MM.1S (cell line): Measurements from ENCODE around the gene LTV1.

Source experiments
- DNase-seq: peaks from one replicate; pipeline ENCODE4 v3.0.0-alpha.2; 2015
- H2AFZ ChIP-seq: fragments of 300-600 bp; sonication (generic); 2 replicates; pipeline ENCODE4 v1.6.0; 2016; ENCODE audit warnings: antibody characterized with exemption, low read length
- H3F3A ChIP-seq: fragments of 300-600 bp; sonication (generic); 2 replicates; pipeline ENCODE4 v1.6.1; 2016; ENCODE audit warnings: mild to moderate bottlenecking, antibody characterized with exemption, low read length, moderate library complexity, mixed read lengths; ENCODE audit not compliant: insufficient read depth
- H3K27ac ChIP-seq: fragments of 300-600 bp; sonication (generic); 2 replicates; pipeline ENCODE4 v1.5.1; 2016; ENCODE audit warnings: mild to moderate bottlenecking, low read length
- H3K27me3 ChIP-seq: fragments of 300-600 bp; sonication (generic); replicated peaks from 2 replicates; pipeline ENCODE4 v1.6.0; 2016; ENCODE audit warnings: low read length; ENCODE audit not compliant: insufficient read depth
- H3K36me3 ChIP-seq: fragments of 300-600 bp; sonication (generic); replicated peaks from 2 replicates; pipeline ENCODE4 v1.6.1; 2016; ENCODE audit warnings: mild to moderate bottlenecking, low read length, mixed read lengths; ENCODE audit not compliant: insufficient read depth
- H3K4me1 ChIP-seq: fragments of 300-600 bp; sonication (generic); 2 replicates; pipeline ENCODE4 v1.6.1; 2016; ENCODE audit warnings: low read length, mixed read lengths
- H3K4me2 ChIP-seq: fragments of 300-600 bp; sonication (generic); 2 replicates; pipeline ENCODE4 v1.6.0; 2016; ENCODE audit warnings: low read depth, low read length
- H3K4me3 ChIP-seq: fragments of 300-600 bp; sonication (generic); 2 replicates; pipeline ENCODE4 v1.5.1; 2016; ENCODE audit warnings: low read length, mixed read lengths
- H3K79me2 ChIP-seq: fragments of 300-600 bp; sonication (generic); 2 replicates; pipeline ENCODE4 v1.6.1; 2016; ENCODE audit warnings: mixed run types, low read length, mixed read lengths
- H3K9ac ChIP-seq: fragments of 300-600 bp; sonication (generic); 2 replicates; pipeline ENCODE4 v1.6.1; 2016; ENCODE audit warnings: low read length, mixed read lengths
- H3K9me2 ChIP-seq: fragments of 300-600 bp; sonication (generic); replicated peaks from 2 replicates; pipeline ENCODE4 v1.6.1; 2016; ENCODE audit warnings: mild to moderate bottlenecking, low read length, mixed read lengths; ENCODE audit not compliant: insufficient read depth
- H3K9me3 ChIP-seq: fragments of 300-600 bp; sonication (generic); replicated peaks from 2 replicates; pipeline ENCODE4 v1.6.1; 2016; ENCODE audit warnings: mild to moderate bottlenecking, low read length, mixed read lengths; ENCODE audit not compliant: insufficient read depth
- H4K20me1 ChIP-seq: fragments of 300-600 bp; sonication (generic); 2 replicates; pipeline ENCODE4 v1.6.1; 2016; ENCODE audit warnings: mild to moderate bottlenecking, low read length, moderate library complexity, mixed read lengths; ENCODE audit not compliant: insufficient read depth
- CTCF ChIP-seq: fragments of 300-600 bp; sonication (generic); IDR thresholded peaks from 2 replicates; pipeline ENCODE4 v1.5.1; 2016; ENCODE audit warnings: antibody characterized with exemption, low read length, mixed read lengths
- EZH2 ChIP-seq: fragments of 300-600 bp; sonication (generic); optimal IDR thresholded peaks from 2 replicates; pipeline ENCODE3; 2017; ENCODE audit warnings: low read depth, mild to moderate bottlenecking, antibody characterized with exemption, low read length, mixed read lengths
- EZH2phosphoT487 ChIP-seq: fragments of 300-600 bp; sonication (generic); IDR thresholded peaks from 2 replicates; pipeline ENCODE4 v1.6.1; 2018; ENCODE audit warnings: antibody characterized with exemption, low read length

Gene LTV1

GRCh38 chr6:143839196-143839595 is 3.9 kb upstream of the LTV1 start:
- no peak for DNase-seq
- H3K27me3 ChIP-seq: no peaks in the 10 kb centered on the region

GRCh38 chr6:143840595-143841265 is 2.4 kb upstream of the LTV1 start:
- Histone ChIP-seq H3K79me2 (peaks cover 23% of the 10 kb centered on the region), H3K27me3 (no peaks in the 10 kb centered on the region), H3K4me2 (no peak overlapping the region), H4K20me1 (no peaks in the 10 kb centered on the region), H3K27ac (no peak overlapping the region), H3F3A (no peaks in the 10 kb centered on the region), H2AFZ (no peak overlapping the region), H3K9me2 (no peaks in the 10 kb centered on the region), H3K4me1 (no peaks in the 10 kb centered on the region), H3K4me3 (no peak overlapping the region), H3K9me3 (no peaks in the 10 kb centered on the region), H3K36me3 (no peaks in the 10 kb centered on the region), H3K9ac (no peak overlapping the region)
- no peak for DNase-seq
- no peak for TF ChIP-seq CTCF
- TF ChIP-seq EZH2: no peak
- no peak for TF ChIP-seq EZH2phosphoT487

More at GRCh38 chr6:143839196-143839595, 3.9 kb upstream of the LTV1 start:
- H3K4me2 ChIP-seq: no peak overlapping the region
- H3K9me3 ChIP-seq: no peaks in the 10 kb centered on the region
- H4K20me1 ChIP-seq: no peaks in the 10 kb centered on the region
- no peaks in the 10 kb centered on the region for H3K9me2 ChIP-seq
- no peak overlapping the region for H3K9ac ChIP-seq
- H3K36me3 ChIP-seq: no peaks in the 10 kb centered on the region
- H3K27ac ChIP-seq: no peak overlapping the region
- H2AFZ ChIP-seq: no peak overlapping the region
- no peaks in the 10 kb centered on the region for H3K4me1 ChIP-seq
- no peaks in the 10 kb centered on the region for H3F3A ChIP-seq
- TF ChIP-seq EZH2phosphoT487 (no peak), EZH2 (no peak), CTCF (no peak)
- H3K4me3 ChIP-seq: no peak overlapping the region
- peaks cover 11% of the 10 kb centered on the region for H3K79me2 ChIP-seq

GRCh38 chr6:143842461-143842901 is 657 bp upstream of the LTV1 start:
- no peaks in the 10 kb centered on the region for H3K4me1 ChIP-seq
- H3F3A ChIP-seq: no peaks in the 10 kb centered on the region
- H3K27me3 ChIP-seq: no peaks in the 10 kb centered on the region
- H3K9me3 ChIP-seq: no peaks in the 10 kb centered on the region
- no peaks in the 10 kb centered on the region for H4K20me1 ChIP-seq
- H3K36me3 ChIP-seq: no peaks in the 10 kb centered on the region
- TF ChIP-seq EZH2phosphoT487: no peak
- TF ChIP-seq EZH2: no peak
- TF ChIP-seq CTCF: no peak
- H3K79me2 ChIP-seq: peaks cover 32% of the 10 kb centered on the region
- no peak for DNase-seq
- peak overlapping the region; percentile 88 for H3K4me3 ChIP-seq
- peak overlapping the region; percentile 95 for H2AFZ ChIP-seq
- peak overlapping the region; percentile 93 for H3K9ac ChIP-seq
- no peaks in the 10 kb centered on the region for H3K9me2 ChIP-seq
- peak overlapping the region; percentile 29; the same call in 1 of the 2 replicates for H3K27ac ChIP-seq
- H3K4me2 ChIP-seq: peak overlapping the region; percentile 73
